ENCODE measurements around the gene SLC7A8.

SLC7A8 gene

GRCh38 chr14:23128969-23129758 lies 54.3 kb downstream of the SLC7A8 start:
- no peak for DNase-seq

- DNase-seq = no peak
Observed at GRCh38 chr14:23127861-23128260, 55.6 kb downstream of the SLC7A8 start.

GRCh38 chr14:23126548-23127278 lies 56.7 kb downstream of the SLC7A8 start:
- DNase-seq = no peak

GRCh38 chr14:23125933-23126524 lies 57.4 kb downstream of the SLC7A8 start:
- DNase-seq = no peak

- no peak for DNase-seq
Observed at GRCh38 chr14:23125011-23125410, 58.4 kb downstream of the SLC7A8 start.

- DNase-seq = no peak
Observed at GRCh38 chr14:23124337-23124954, 59.0 kb downstream of the SLC7A8 start.

GRCh38 chr14:23123419-23123818 lies 60.0 kb downstream of the SLC7A8 start:
- peak; percentile 99 for DNase-seq

- DNase-seq = no peak
Observed at GRCh38 chr14:23122086-23122485, 61.4 kb downstream of the SLC7A8 start.

- DNase-seq = no peak
Observed at GRCh38 chr14:23121361-23121771, 62.1 kb downstream of the SLC7A8 start.

GRCh38 chr14:23120541-23121251 lies 62.8 kb downstream of the SLC7A8 start:
- peak; percentile 100 for DNase-seq

GRCh38 chr14:23119363-23120327 lies 63.8 kb downstream of the SLC7A8 start:
- DNase-seq = no peak

- DNase-seq = no peak
Observed at GRCh38 chr14:23118506-23119362, 64.7 kb downstream of the SLC7A8 start, which contains the start of gene CEBPE. Gene CEBPE (minus strand): TSS chr14:23119255. CDS start chr14:23119091, 164 bp downstream.

GRCh38 chr14:23117371-23118020 lies 66.0 kb downstream of the SLC7A8 start:
- DNase-seq = no peak

- no peak for DNase-seq
Observed at GRCh38 chr14:23115918-23116317, 67.5 kb downstream of the SLC7A8 start.

- peak; percentile 85 for DNase-seq
Observed at GRCh38 chr14:23115039-23115731, 68.3 kb downstream of the SLC7A8 start.

- no peak for DNase-seq
Observed at GRCh38 chr14:23114669-23115038, 68.8 kb downstream of the SLC7A8 start.

- no peak for DNase-seq
Observed at GRCh38 chr14:23114120-23114458, 69.4 kb downstream of the SLC7A8 start.

- DNase-seq = no peak
Observed at GRCh38 chr14:23113431-23114119, 69.9 kb downstream of the SLC7A8 start.
